ENCODE data around the gene IER3. TPM values are rescaled to one million over a fixed set of nuclear protein-coding genes. Genes with fewer than 3 reads are reported as not detected.
A peak's percentile ranks its signal among the peaks of the same experiment; 100 is the strongest.

The IER3 gene
- total and polyA plus RNA-seq, 2 of the 13 experiments (the other 11 are each of a cell fraction or from before 2014, with no cell fraction given) = 51.1 to 131 TPM

DNA sequence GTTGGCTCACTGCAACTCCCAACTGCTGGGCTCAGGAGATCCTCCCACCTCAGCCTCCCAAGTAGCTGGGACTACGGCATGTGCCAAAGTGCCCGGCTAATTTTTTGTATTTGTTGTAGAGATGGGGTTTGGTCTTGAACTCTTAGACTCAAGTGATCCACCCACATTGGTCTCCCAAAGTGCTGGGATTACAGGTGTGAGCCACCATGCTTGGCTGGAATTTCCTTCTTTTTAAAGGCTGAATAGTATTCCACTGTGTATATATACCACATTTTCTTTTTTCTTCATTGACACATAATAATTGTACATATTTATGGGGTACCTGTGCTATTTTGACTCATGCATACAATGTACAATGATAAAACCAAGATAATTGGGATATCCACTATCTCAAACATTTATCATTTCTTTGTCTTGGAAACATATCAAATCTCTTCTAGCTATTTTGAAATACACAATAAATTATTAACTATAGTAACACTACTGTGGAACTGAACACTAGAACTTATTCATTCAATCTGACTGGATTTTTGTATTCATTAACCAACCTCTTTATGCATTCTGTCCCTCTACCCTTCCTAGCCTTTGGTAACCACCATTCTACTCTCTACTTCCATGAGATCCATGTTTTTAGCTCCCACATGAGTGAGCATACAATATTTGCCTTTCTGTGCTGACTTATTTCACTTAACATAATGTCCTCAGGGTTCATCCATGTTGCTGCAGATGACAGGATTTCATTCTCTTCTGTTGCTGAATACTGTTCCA lies 35.1 kb downstream of the IER3 start:
- Histone ChIP-seq H3K27ac (ENCODE audit: extremely low read length, insufficient read depth, low read length) (no peak overlapping the region), H3K9me3 (ENCODE audit: low read length) (no peaks in the 10 kb centered on the region), H3K27me3 (ENCODE audit: control insufficient read depth in 1 of 2, insufficient read depth in 2 of 2, low read length in 2 of 2) (no peaks in the 10 kb centered on the region), H3K9ac (ENCODE audit: insufficient read depth, low read depth, low read length) (no peak overlapping the region), H3K36me3 (replicated peaks in 1 of 2; ENCODE audit: control insufficient read depth in 1 of 2, insufficient read depth in 2 of 2, low read length in 2 of 2) (peaks cover 25 to 73% of the 10 kb centered on the region in 2 experiments), H4K20me1 (ENCODE audit: insufficient read depth, low read length) (no peaks in the 10 kb centered on the region), H3K4me3 (replicated peaks in 1 of 3; ENCODE audit: insufficient read depth in 1 of 3, low read depth in 2 of 3, low read length in 3 of 3) (no peak overlapping the region), H3K79me2 (ENCODE audit: insufficient read depth, low read length) (no peaks in the 10 kb centered on the region), H2AFZ (ENCODE audit: low read length) (no peak overlapping the region), H3K4me1 (ENCODE audit: insufficient read depth, low read length) (peaks cover 7% of the 10 kb centered on the region; the same call in 1 of the 2 replicates), H3K4me2 (ENCODE audit: low read depth, low read length) (no peak overlapping the region)
- 100% methylated on average over 2 of the region's 2 CpGs for WGBS (ENCODE audit: low lambda C conversion rate)
- intact Hi-C loops (cut with micrococcal nuclease; ENCODE audit: unreplicated experiment) (no loop called here), in situ Hi-C loops (cut with HindIII; ENCODE audit: extremely low pct_ligation_motif_present, low pct_unique_long_range_greater_than_20kb) (no loop called here)
- no peak for TF ChIP-seq ZNF777 (CRISPR knock-in tag; IDR thresholded peaks at IDR 0.05)
- no peak for TF ChIP-seq ZNF10 (CRISPR knock-in tag; IDR thresholded peaks at IDR 0.05; ENCODE audit: borderline replicate concordance, low read depth)
- TF ChIP-seq SUZ12 (IDR thresholded peaks at IDR 0.05; ENCODE audit: low read depth, low read length) = no peak
- TF ChIP-seq NFIC (IDR thresholded peaks at IDR 0.05; ENCODE audit: low read length) = no peak
- TF ChIP-seq ATRX (CRISPR knock-in tag; IDR thresholded peaks at IDR 0.05; ENCODE audit: borderline replicate concordance) = no peak
- ChIA-PET CTCF (ENCODE audit: low intra/inter-chr PET ratio, low total read pairs) (no interaction called here), POLR2A (interaction anchor here (1.1 kb wide), 1 partner anchor 18 kb away, joined by 3 read pairs; the partner anchor contains the start of gene NRM)
- DNase-seq (ENCODE audit: low spot score) = no peak
- ATAC-seq = no peak
- FAIRE-seq = no peak
- no TSS peak for BruUV-seq (replicated peaks)

DNA sequence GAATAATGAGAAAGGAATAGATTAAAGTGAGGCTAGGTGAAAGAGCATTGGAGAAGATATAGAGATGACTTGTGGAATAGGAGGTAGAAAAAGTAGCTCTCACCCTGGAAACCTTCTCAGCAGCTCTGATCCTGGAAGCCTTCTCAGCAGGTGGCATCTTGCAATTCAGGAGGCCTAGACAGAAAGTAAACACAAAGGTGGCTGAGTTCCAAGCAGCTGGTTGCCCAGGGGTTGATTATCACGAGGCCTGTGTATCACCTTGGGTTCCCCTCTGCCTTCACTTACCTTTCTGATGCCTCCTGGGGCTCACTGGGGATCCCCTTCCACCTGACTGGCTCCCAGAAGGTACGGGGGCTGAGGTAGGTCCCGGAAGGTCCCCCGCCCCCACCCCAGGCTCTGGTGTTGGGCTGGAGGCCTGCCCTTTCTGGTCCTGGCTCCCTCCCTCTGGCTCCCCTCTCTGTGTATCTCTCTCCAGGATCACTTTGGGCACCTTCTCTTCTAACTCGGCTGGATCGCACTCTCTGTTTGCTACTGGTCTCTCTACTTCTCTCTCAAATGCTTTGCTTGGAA lies 37.0 kb downstream of the IER3 start:
- Histone ChIP-seq H3K4me2 (ENCODE audit: low read depth, low read length) (no peak overlapping the region), H3K27ac (ENCODE audit: extremely low read length, insufficient read depth, low read length) (no peak overlapping the region), H3K4me1 (ENCODE audit: insufficient read depth, low read length) (peaks cover 7% of the 10 kb centered on the region; the same call in 1 of the 2 replicates), H3K4me3 (replicated peaks in 1 of 3; ENCODE audit: insufficient read depth in 1 of 3, low read depth in 2 of 3, low read length in 3 of 3) (no peak overlapping the region), H3K27me3 (ENCODE audit: control insufficient read depth in 1 of 2, insufficient read depth in 2 of 2, low read length in 2 of 2) (no peaks in the 10 kb centered on the region), H3K79me2 (ENCODE audit: insufficient read depth, low read length) (no peaks in the 10 kb centered on the region), H2AFZ (ENCODE audit: low read length) (no peak overlapping the region), H3K9me3 (ENCODE audit: low read length) (no peaks in the 10 kb centered on the region), H3K36me3 (replicated peaks in 1 of 2; ENCODE audit: control insufficient read depth in 1 of 2, insufficient read depth in 2 of 2, low read length in 2 of 2) (peaks cover 15 to 70% of the 10 kb centered on the region in 2 experiments), H4K20me1 (ENCODE audit: insufficient read depth, low read length) (no peaks in the 10 kb centered on the region), H3K9ac (ENCODE audit: insufficient read depth, low read depth, low read length) (no peak overlapping the region)
- TF ChIP-seq SATB2 (CRISPR knock-in tag; IDR thresholded peaks at IDR 0.05) (no peak), ZNF3 (CRISPR knock-in tag; IDR thresholded peaks at IDR 0.05) (no peak), RBFOX2 (IDR thresholded peaks at IDR 0.05; ENCODE audit: low read depth, low read length) (0 out of 2 replicates have a peak, but pooled peaks have one; percentile 21)
- TF ChIP-seq, protein P1, sequence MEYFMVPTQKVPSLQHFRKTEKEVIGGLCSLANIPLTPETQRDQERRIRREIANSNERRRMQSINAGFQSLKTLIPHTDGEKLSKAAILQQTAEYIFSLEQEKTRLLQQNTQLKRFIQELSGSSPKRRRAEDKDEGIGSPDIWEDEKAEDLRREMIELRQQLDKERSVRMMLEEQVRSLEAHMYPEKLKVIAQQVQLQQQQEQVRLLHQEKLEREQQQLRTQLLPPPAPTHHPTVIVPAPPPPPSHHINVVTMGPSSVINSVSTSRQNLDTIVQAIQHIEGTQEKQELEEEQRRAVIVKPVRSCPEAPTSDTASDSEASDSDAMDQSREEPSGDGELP (IDR thresholded peaks at IDR 0.05; ENCODE audit: borderline replicate concordance, low read depth) = peak; percentile 36; the same call in 1 of the 2 replicates
- TF ChIP-seq, protein P2, sequence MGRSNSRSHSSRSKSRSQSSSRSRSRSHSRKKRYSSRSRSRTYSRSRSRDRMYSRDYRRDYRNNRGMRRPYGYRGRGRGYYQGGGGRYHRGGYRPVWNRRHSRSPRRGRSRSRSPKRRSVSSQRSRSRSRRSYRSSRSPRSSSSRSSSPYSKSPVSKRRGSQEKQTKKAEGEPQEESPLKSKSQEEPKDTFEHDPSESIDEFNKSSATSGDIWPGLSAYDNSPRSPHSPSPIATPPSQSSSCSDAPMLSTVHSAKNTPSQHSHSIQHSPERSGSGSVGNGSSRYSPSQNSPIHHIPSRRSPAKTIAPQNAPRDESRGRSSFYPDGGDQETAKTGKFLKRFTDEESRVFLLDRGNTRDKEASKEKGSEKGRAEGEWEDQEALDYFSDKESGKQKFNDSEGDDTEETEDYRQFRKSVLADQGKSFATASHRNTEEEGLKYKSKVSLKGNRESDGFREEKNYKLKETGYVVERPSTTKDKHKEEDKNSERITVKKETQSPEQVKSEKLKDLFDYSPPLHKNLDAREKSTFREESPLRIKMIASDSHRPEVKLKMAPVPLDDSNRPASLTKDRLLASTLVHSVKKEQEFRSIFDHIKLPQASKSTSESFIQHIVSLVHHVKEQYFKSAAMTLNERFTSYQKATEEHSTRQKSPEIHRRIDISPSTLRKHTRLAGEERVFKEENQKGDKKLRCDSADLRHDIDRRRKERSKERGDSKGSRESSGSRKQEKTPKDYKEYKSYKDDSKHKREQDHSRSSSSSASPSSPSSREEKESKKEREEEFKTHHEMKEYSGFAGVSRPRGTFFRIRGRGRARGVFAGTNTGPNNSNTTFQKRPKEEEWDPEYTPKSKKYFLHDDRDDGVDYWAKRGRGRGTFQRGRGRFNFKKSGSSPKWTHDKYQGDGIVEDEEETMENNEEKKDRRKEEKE (IDR thresholded peaks at IDR 0.05) = no peak
- WGBS (ENCODE audit: low lambda C conversion rate) = 94% methylated on average over 5 of the region's 6 CpGs
- ChIA-PET POLR2A (interaction anchor here (1.4 kb wide), 1 partner anchor 10 kb away, joined by 6 read pairs; the partner anchor contains the start of gene MDC1), CTCF (ENCODE audit: low intra/inter-chr PET ratio, low total read pairs) (no interaction called here)
- BruUV-seq (replicated peaks) = no TSS peak
- FAIRE-seq = no peak
- intact Hi-C loops (cut with micrococcal nuclease; ENCODE audit: unreplicated experiment) (no loop called here), in situ Hi-C loops (cut with HindIII; ENCODE audit: extremely low pct_ligation_motif_present, low pct_unique_long_range_greater_than_20kb) (no loop called here)
- ATAC-seq = no peak
- DNase-seq (ENCODE audit: low spot score) = no peak
